CD4-positive, CD25-positive, alpha-beta regulatory T cell (primary cell): Measurements from ENCODE around the gene NACC1. TPM values are rescaled to one million over a fixed set of nuclear protein-coding genes. Genes with fewer than 3 reads are reported as not detected.
A peak's percentile ranks its signal among the peaks of the same experiment; 100 is the strongest.

Source experiments
- ATAC-seq, 2 donors: fragments of 150-1000 bp; cut with Tn5 transposase; one replicate each; pipeline ENCODE4 v1.10.0; 2021; ENCODE audit warnings: low read depth in 2 of 2, moderate number of reproducible peaks in 2 of 2, moderate library complexity in 1 of 2
- DNase-seq, 3 donors: peaks; one replicate each; pipeline versions ENCODE4 v3.0.0 to v3.0.0-alpha.2; 2012 to 2022; ENCODE audit warnings: mixed read lengths in 1 of 3
- H3K27ac ChIP-seq: one replicate; pipeline ENCODE4 v1.7.0; 2013; ENCODE audit warnings: mild to moderate bottlenecking, low read length; ENCODE audit not compliant: insufficient read depth, poor library complexity, severe bottlenecking
- H3K27me3 ChIP-seq: one replicate; pipeline ENCODE4 v1.7.0; 2013; ENCODE audit warnings: low read length; ENCODE audit not compliant: control insufficient read depth, insufficient read depth
- H3K36me3 ChIP-seq: one replicate; pipeline ENCODE4 v1.7.0; 2013; ENCODE audit warnings: mild to moderate bottlenecking, low read length, moderate library complexity; ENCODE audit not compliant: control insufficient read depth, insufficient read depth
- H3K4me1 ChIP-seq: 2 replicates; pipeline ENCODE4 v1.7.0; 2013; ENCODE audit warnings: mild to moderate bottlenecking, low read length; ENCODE audit not compliant: insufficient read depth, control insufficient read depth, poor library complexity, severe bottlenecking
- H3K4me3 ChIP-seq: one replicate; pipeline ENCODE4 v1.7.0; 2013; ENCODE audit warnings: low read depth, mild to moderate bottlenecking, low read length, moderate library complexity
- H3K9me3 ChIP-seq, 2 experiments: 1 replicate in 1 of 2; 2 replicates in 1 of 2; pipeline ENCODE4 v1.7.0; 2013; ENCODE audit warnings: low read length in 2 of 2, mild to moderate bottlenecking in 1 of 2, moderate library complexity in 1 of 2; ENCODE audit not compliant: control insufficient read depth in 2 of 2
- H3K27ac Mint-ChIP-seq, 3 donors: one replicate each; pipeline ENCODE4 v1.8.0; 2020 to 2022; ENCODE audit warnings: mild to moderate bottlenecking in 3 of 3, mixed read lengths in 3 of 3, moderate library complexity in 2 of 3
- H3K27me3 Mint-ChIP-seq: one replicate; pipeline ENCODE4 v1.8.0; 2022; ENCODE audit warnings: mild to moderate bottlenecking, mixed read lengths
- H3K36me3 Mint-ChIP-seq: one replicate; pipeline ENCODE4 v1.8.0; 2020; ENCODE audit warnings: mixed read lengths
- H3K4me1 Mint-ChIP-seq, 4 donors: one replicate each; pipeline ENCODE4 v1.8.0; 2020 to 2022; ENCODE audit warnings: mixed read lengths in 4 of 4, mild to moderate bottlenecking in 1 of 4
- H3K4me3 Mint-ChIP-seq, 4 donors: one replicate each; pipeline ENCODE4 v1.8.0; 2020 to 2022; ENCODE audit warnings: mild to moderate bottlenecking in 4 of 4, mixed read lengths in 4 of 4, moderate library complexity in 3 of 4
- H3K9me3 Mint-ChIP-seq, 7 donors: one replicate each; pipeline ENCODE4 v1.8.0; 2020 to 2022; ENCODE audit warnings: mixed read lengths in 7 of 7, mild to moderate bottlenecking in 3 of 7, moderate library complexity in 2 of 7
- polyA plus RNA-seq, 4 donors: library from polyadenylated mRNA; unstranded; fragments of 300-500 nt; fragmentation: Illumina TruSeq; gene quantifications; one replicate each; pipeline ENCODE4 v1.2.3, GENCODE V29; 2021
- total RNA-seq: library from RNA; stranded (reverse); gene quantifications from one replicate; pipeline ENCODE4 v1.2.3, GENCODE V29; 2022

The NACC1 gene
- total and polyA plus RNA-seq, 5 donors from 2014 or later, result 0.71 to 25.4 (median 1.4) TPM

DNA sequence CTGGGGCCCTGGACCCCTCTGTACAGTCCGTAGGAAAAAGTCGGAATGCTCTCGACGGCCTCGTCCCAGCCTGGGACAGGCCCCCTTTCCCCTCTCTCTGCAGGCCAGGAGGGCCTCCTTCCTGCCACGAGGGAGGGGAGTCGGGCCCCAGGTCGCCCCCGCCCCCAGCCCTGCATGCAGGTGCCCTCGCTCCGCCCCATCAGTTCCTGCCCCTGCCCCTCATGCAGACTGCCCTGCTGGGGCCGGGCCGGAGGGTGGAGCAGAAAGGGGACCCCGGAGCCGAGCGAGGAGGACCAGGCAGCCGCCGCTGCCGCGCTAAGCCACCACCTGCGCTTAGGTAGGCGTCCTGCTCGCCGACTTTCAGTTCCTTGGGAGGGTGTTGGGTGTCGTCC lies 22.7 kb upstream of the NACC1 start:
- Mint-ChIP-seq H3K36me3 (peaks cover 5% of the 10 kb centered on the region), H3K27me3 (peaks cover 24% of the 10 kb centered on the region), H3K4me1 (peaks cover 5 to 46% (median 29%) of the 10 kb centered on the region in 4 donors), H3K27ac (no peak overlapping the region), H3K4me3 (peak overlapping the region in 3 of 4 donors; percentile 66 to 92 (median 89)), H3K9me3 (peaks cover 0 to 2% (median 0%) of the 10 kb centered on the region in 7 donors)
- H3K4me3 ChIP-seq, result no peak overlapping the region
- H3K4me1 ChIP-seq, result peaks cover 66% of the 10 kb centered on the region
- ATAC-seq, result no peak
- H3K36me3 ChIP-seq, result no peaks in the 10 kb centered on the region
- H3K9me3 ChIP-seq, result no peaks in the 10 kb centered on the region
- DNase-seq, result peak; percentile 21 to 59 (median 34)
- H3K27me3 ChIP-seq, result no peaks in the 10 kb centered on the region
- peak overlapping the region; percentile 23 for H3K27ac ChIP-seq

- Histone ChIP-seq H3K4me3 (peak overlapping the region; percentile 66), H3K36me3 (no peaks in the 10 kb centered on the region), H3K4me1 (peaks cover 74% of the 10 kb centered on the region), H3K9me3 (no peaks in the 10 kb centered on the region), H3K27me3 (no peaks in the 10 kb centered on the region), H3K27ac (peak overlapping the region; percentile 65)
- DNase-seq, result peak in 1 of 3 donors; percentile 27
- Mint-ChIP-seq H3K27me3 (peaks cover 24% of the 10 kb centered on the region), H3K4me1 (peaks cover 5 to 52% (median 30%) of the 10 kb centered on the region in 4 donors), H3K9me3 (peaks cover 0 to 2% (median 0%) of the 10 kb centered on the region in 7 donors), H3K36me3 (peaks cover 6% of the 10 kb centered on the region), H3K4me3 (peak overlapping the region; percentile 89 to 94 (median 90)), H3K27ac (peak overlapping the region; percentile 38 to 79 (median 60))
- ATAC-seq, result no peak
Measured at GRCh38 chr19:13095934-13096927, 21.8 kb upstream of the NACC1 start.

DNA sequence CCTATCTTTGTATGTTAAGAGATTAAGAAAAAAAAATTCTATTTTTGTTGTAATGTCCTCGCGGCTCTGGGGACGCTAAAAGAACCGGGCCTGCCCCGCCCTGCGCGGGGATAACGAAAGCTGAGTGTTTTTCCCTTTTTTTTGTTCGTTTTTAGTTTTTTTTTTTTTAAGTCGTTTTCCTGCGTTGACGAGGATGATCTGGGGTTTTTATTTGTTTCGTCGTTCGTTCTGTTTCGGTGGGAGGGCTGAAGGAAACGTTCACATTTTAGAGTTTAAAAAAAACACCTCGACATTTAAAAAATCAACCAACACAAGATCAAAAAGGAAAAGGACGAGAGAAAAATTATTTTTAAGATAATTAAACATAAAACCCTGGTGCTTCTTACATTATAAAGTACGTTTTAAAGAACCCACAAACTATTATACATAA lies 21.0 kb upstream of the NACC1 start:
- Histone ChIP-seq H3K36me3 (no peaks in the 10 kb centered on the region), H3K9me3 (no peaks in the 10 kb centered on the region), H3K4me1 (peaks cover 83% of the 10 kb centered on the region), H3K27me3 (no peaks in the 10 kb centered on the region), H3K27ac (peak overlapping the region; percentile 87), H3K4me3 (peak overlapping the region; percentile 66)
- Mint-ChIP-seq H3K36me3 (peaks cover 6% of the 10 kb centered on the region), H3K9me3 (peaks cover 0 to 2% (median 0%) of the 10 kb centered on the region in 7 donors), H3K27ac (peak overlapping the region in 2 of 3 donors; percentile 60 to 86), H3K4me1 (peaks cover 5 to 61% (median 35%) of the 10 kb centered on the region in 4 donors), H3K27me3 (peaks cover 24% of the 10 kb centered on the region), H3K4me3 (peak overlapping the region; percentile 83 to 94 (median 90))
- DNase-seq (peak in 2 of 3 donors; percentile 37 to 53), ATAC-seq (no peak)

GRCh38 chr19:13097463-13098258 lies 20.4 kb upstream of the NACC1 start:
- Histone ChIP-seq H3K4me1 (peaks cover 89% of the 10 kb centered on the region), H3K27me3 (no peaks in the 10 kb centered on the region), H3K9me3 (no peaks in the 10 kb centered on the region), H3K27ac (peak overlapping the region; percentile 87), H3K36me3 (no peaks in the 10 kb centered on the region), H3K4me3 (peak overlapping the region; percentile 66)
- Mint-ChIP-seq H3K36me3 (peaks cover 6% of the 10 kb centered on the region), H3K4me1 (peaks cover 5 to 65% (median 38%) of the 10 kb centered on the region in 4 donors), H3K4me3 (peak overlapping the region in 3 of 4 donors; percentile 90 to 91 (median 91)), H3K9me3 (peaks cover 0 to 1% (median 0%) of the 10 kb centered on the region in 7 donors), H3K27me3 (peaks cover 24% of the 10 kb centered on the region), H3K27ac (peak overlapping the region; percentile 66 to 95 (median 80))
- ATAC-seq, result no peak
- peak in 1 of 3 donors; percentile 27 for DNase-seq

- Histone ChIP-seq H3K27ac (peak overlapping the region; percentile 87), H3K36me3 (no peaks in the 10 kb centered on the region), H3K9me3 (no peaks in the 10 kb centered on the region), H3K4me1 (peaks cover 97% of the 10 kb centered on the region), H3K27me3 (no peaks in the 10 kb centered on the region), H3K4me3 (peak overlapping the region; percentile 59)
- Mint-ChIP-seq H3K36me3 (peaks cover 6% of the 10 kb centered on the region), H3K4me3 (peak overlapping the region; percentile 90 to 91 (median 90)), H3K27me3 (peaks cover 24% of the 10 kb centered on the region), H3K4me1 (peaks cover 5 to 70% (median 38%) of the 10 kb centered on the region in 4 donors), H3K9me3 (peaks cover 0 to 1% (median 0%) of the 10 kb centered on the region in 7 donors), H3K27ac (peak overlapping the region; percentile 94 to 96 (median 95))
- ATAC-seq (no peak), DNase-seq (peak; percentile 35 to 78 (median 54))
Measured at GRCh38 chr19:13098277-13099072, 19.6 kb upstream of the NACC1 start.

DNA sequence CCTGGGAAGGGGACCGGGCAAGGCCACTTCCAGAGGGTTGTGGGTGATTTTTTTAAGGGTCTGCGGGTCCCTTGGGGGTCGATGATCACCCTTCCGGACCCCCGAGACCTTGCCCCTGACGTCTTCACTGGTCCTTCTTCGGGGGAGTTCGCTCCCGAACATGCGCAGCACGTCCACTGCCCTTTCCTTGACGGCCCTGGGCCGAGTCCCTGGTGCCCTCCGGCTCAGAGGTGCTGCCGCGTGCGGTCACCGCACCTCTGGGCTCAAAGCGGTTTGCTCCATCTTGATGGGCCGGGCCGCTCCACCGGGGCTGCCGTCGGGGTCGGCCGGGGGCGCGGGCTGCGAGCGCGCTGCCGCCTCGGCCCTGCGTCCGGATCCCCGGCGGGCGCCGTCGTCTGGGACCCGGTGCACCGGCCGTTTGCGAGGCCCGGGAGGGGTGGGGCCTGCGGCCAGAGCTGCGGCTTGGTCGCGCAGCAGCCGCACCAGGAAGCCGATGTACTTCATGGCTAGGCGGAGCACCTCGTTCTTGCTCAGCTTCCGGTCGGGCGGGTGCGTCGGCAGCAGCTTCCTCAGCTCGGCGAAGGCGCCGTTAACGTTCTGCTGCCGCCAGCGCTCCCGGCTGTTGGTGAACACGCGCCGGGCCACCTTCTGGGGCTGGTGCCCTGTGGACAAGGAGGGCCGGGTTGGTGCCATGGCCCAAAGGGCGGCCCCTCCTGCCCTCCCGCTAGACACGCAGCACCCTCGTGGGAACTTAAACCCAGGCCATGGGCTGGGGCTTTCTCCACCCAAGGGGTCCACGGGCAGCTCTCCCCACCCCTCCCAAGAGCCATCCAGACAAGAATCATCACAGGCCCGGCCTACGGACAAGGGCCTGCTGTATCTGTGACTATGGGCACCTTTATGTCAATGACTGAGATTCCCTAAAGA lies 18.7 kb upstream of the NACC1 start:
- H3K9me3 ChIP-seq, result no peaks in the 10 kb centered on the region
- H3K4me3 ChIP-seq, result peak overlapping the region; percentile 47
- peak overlapping the region; percentile 95 to 98 (median 96) for H3K27ac Mint-ChIP-seq
- H3K4me1 ChIP-seq, result peaks cover 99% of the 10 kb centered on the region
- DNase-seq, result peak; percentile 73 to 93 (median 84)
- peaks cover 19% of the 10 kb centered on the region for H3K27me3 Mint-ChIP-seq
- ATAC-seq, result peak; percentile 59 to 60
- no peaks in the 10 kb centered on the region for H3K36me3 ChIP-seq
- H3K4me1 Mint-ChIP-seq, result peaks cover 5 to 70% (median 33%) of the 10 kb centered on the region in 4 donors
- no peaks in the 10 kb centered on the region for H3K27me3 ChIP-seq
- H3K36me3 Mint-ChIP-seq, result peaks cover 6% of the 10 kb centered on the region
- peak overlapping the region; percentile 87 for H3K27ac ChIP-seq
- peaks cover 0 to 1% (median 0%) of the 10 kb centered on the region in 7 donors for H3K9me3 Mint-ChIP-seq
- peak overlapping the region; percentile 90 to 91 (median 91) for H3K4me3 Mint-ChIP-seq
